ENCODE data around the gene PRKCH.

DNA sequence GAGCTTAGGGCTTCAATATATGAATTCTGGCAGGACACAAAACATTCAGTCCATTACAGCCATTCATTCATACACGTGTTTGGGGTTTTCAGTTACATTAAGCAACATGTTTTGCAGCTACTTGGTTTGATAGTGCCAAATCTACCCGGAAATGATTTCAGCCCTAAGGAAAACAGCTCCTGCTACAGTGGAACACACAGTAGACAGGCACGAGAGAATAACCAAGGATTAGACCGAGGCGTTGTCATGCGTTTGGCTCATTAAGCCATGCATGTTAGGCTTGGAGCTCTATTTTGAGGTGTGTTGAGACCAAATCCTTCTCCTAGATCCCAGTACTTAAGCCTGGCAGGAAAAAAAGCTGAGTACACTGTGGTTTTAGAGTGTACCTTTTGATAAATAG is 177.4 kb downstream of the PRKCH start:
- TF ChIP-seq, protein P1, sequence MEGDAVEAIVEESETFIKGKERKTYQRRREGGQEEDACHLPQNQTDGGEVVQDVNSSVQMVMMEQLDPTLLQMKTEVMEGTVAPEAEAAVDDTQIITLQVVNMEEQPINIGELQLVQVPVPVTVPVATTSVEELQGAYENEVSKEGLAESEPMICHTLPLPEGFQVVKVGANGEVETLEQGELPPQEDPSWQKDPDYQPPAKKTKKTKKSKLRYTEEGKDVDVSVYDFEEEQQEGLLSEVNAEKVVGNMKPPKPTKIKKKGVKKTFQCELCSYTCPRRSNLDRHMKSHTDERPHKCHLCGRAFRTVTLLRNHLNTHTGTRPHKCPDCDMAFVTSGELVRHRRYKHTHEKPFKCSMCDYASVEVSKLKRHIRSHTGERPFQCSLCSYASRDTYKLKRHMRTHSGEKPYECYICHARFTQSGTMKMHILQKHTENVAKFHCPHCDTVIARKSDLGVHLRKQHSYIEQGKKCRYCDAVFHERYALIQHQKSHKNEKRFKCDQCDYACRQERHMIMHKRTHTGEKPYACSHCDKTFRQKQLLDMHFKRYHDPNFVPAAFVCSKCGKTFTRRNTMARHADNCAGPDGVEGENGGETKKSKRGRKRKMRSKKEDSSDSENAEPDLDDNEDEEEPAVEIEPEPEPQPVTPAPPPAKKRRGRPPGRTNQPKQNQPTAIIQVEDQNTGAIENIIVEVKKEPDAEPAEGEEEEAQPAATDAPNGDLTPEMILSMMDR (CRISPR knock-in tag; IDR thresholded peaks at IDR 0.05) = no peak
- no peak for TF ChIP-seq ZNF766 (CRISPR knock-in tag; IDR thresholded peaks at IDR 0.05; ENCODE audit: borderline replicate concordance)
- TF ChIP-seq SP4 (CRISPR knock-in tag; IDR thresholded peaks at IDR 0.05) = no peak
- TF ChIP-seq, protein P2, sequence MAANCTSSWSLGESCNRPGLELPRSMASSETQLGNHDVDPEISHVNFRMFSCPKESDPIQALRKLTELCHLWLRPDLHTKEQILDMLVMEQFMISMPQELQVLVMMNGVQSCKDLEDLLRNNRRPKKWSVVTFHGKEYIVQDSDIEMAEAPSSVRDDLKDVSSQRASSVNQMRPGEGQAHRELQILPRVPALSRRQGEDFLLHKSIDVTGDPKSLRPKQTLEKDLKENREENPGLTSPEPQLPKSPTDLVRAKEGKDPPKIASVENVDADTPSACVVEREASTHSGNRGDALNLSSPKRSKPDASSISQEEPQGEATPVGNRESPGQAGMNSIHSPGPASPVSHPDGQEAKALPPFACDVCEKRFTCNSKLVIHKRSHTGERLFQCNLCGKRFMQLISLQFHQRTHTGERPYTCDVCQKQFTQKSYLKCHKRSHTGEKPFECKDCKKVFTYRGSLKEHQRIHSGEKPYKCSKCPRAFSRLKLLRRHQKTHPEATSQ (CRISPR knock-in tag; IDR thresholded peaks at IDR 0.05; ENCODE audit: borderline replicate concordance) = no peak
